HG03460 (cell line): ENCODE measurements around the gene MPRIP.

Experiments
- ATAC-seq: cut with Tn5 transposase; IDR thresholded peaks from one replicate; pipeline ENCODE4 v1.9.1; 2021; ENCODE audit not compliant: unreplicated experiment

The MPRIP gene

DNA sequence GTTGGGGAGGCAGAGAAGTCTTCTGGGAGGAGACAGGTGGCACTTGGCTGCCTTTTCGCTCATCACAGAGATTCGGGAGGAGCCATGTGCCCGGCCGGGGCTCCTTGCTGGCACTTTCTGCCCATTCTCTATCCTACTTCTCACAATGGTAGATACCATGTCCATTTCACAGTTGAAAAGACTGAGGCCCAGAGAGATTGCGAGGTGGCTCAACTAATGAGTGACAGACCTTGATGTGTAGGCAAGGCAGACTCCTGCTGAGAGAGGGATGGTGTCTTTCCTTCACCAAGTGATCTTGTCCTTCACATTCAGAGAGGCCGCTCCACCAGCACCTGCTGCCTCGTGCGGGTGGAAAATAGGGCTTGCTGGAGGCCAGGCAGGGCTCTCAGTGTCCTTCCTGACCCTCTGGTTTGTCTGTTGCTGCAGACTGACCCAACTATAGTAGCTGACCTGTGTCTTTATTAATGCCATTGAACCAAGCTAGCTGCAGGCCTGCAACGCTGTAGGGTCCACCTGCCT, 42.1 kb downstream of the MPRIP start:
- no peak for ATAC-seq

DNA sequence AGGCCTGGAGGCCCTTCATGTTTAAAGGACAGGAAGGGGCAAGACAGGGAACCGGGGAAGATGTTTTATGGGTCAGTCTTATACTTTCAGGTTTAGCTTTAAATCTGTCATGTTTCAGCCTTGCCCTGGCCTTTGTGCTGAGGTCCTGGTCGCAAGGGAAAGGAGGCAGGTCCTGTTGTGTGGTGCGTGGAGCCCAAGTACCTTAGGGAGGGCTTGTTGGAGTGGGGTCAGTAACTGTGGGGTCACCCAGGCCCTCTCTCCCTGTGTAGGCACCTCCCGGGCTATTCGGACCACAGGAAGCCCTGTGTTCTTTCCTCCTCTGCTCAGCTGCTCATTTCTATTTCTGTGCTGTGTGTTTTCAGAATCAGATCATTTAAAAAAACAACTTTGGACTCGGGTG, 42.7 kb downstream of the MPRIP start:
- ATAC-seq: no peak

DNA sequence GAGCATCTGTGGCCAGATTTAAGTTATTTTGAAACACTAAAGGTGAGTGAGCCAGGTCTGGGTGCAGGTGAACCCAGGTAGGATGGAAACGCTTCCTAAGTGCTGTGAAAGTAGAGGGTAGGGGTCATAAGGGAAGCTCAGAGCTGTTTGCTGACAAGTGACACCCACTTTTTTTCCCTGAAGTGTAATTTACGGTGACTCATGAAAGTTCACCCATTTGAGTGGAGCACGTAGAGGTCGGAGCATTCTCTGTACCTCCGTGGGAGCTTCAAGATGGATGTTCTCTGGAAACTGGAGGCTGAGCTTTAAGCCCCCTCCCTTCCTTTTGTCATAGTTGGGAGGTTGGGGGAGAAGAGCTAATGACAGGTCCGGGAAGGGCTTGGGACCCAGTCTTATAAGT, 44.3 kb downstream of the MPRIP start:
- no peak for ATAC-seq

DNA sequence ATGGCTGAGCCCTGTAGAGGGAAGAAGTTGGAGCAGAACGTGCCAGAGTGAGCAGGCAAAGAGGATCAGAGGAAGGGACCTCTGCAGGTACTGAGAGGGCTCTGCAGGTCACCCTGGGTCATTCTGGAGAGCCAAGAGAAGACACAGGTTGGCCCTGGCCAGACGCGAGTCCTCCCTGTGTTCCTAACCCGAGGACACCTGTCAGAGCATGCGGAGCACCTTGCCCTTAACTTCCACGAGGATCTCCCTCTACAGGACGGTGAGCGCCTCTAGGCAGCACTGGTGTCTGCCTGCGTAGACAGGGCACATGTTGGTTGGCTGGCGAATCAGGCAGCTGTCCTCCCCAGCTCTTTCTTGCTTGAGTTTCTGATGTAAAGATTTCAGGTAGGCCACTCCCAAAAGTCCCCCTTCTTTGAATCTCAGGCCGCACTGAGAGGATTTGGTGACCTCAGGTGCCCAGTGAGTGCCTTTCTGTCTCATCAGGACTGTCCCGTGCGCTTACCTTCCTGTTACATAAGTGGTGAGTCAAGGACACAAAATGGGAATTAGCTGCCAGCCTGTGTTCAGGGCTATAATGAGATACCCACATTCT, 45.3 kb downstream of the MPRIP start:
- ATAC-seq: no peak

DNA sequence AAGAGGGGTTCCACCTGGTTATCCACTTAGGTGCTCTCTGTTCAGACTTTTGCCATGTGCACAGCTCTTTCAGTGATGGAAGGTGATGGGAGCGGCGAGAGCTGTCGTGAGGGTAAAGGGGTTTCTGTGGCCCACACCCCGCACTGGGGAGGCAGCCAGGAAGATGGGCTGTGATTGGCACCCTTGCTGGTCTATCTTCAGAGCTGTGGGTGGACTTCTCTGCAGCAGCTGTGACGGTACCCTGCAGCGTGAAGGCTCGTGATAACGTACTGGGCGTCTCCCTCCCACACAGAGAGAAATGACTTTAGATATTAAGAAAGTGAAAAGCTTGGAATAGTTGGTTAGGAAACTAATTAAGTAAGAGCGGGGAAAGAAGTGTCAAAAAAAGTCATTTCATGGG, 45.8 kb downstream of the MPRIP start:
- no peak for ATAC-seq

DNA sequence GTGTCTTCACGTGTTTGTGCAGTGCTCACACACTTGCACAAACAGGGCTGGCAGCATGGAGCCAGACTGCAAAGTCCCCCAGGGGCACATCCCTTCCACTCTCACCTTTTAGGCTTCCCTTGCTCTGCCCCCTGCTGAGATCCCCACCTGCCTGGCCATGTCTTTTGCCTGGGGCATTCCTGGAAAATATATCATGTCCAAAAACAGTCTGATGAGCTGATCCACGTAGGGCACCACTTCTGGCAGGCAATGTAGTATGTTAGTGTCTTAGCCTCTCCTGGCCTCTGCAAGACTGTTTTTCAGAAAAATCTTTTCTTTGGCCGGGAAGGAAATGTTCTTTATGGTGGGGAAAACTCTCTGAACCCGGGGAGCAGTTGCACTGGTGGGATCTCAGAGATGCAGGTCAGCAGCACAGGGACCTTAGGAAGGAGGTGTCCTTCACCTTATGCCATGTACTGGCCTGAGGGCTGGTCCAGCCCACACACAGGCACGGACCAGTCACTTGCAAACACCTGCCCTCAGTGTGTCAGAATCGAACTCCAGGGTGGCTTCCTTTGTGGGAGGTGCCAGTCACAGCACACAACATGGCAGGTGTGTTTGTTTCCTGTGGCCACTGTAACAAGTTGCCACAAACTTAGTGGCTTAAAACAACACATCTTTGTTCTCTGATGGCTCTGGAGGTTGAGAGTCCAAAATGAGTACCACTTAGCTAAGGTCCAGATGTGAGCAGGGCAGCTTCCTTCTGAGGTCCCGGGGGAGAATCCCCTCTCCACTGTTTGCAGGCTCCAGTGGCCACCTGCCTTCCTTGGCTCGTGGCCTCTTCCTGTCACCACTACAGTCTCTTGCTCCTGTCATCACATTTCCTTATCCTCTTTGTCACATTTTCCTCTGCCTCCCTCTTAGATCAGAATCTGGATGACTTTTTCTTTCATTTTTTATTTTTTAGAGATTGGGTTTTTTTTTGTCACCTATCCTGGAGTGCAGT, 46.6 kb downstream of the MPRIP start:
- no peak for ATAC-seq

DNA sequence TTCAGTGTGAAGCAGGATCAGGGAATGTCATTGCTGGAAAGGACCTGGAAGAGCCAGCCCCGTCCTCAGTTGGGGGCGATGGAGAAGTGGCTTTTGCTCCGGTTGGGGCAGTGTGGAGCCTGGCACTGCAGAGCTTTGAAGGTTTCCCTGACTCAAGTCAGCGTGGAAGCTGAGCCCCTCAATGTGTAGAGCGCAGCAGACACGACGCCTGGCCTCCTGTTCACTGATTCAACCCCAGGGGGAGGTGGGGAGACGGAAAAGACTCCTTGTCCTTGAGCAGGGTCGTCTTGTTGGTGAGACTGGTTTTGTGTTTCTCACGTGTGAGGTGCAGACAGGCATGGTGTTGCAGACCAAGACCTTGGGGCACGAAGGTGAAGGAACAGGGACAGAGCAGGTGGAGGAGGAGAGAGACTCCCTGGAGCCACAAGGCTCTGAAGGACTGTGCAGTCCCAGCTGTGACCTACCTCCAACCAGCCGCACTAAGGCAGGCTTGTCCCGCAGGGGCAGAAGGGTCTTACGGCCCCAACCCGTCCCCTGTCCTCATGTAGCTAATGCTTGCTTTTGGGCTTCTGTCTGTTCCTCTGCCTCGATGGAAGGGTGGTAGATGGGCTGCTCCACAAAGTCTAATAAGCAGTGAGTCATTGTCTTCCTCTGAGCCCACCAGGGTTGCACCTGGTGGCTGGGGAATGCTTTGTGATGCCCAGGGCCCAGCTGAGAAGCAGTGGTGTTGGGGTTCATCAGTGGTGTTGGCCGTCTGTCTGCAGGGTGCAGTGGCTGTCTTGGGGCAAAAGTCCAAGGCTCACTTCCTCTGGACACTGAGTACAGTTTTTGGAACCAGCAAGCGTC, 47.8 kb downstream of the MPRIP start:
- ATAC-seq: no peak

DNA sequence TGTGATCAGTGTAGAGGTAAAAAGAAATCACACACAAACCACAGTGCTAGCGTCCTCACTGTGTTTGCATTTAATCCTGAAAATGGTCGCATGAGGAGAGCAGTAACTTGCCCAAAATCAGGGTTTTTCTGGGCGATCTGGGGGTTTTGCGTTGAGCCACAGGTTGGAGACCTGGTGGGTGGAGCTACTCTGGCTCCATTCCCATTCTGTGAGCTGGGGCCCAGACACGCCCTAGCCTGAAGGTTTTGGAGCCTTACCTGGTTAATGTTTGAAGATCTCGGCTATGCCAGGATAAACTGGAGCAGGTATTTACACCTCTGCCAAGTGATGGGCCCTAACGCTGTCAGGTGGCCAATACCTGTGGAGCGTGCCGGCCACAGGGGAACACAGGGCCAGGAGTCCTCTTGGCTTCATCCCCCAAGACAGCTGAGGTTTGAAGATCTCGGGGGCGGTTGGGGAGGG, 48.4 kb downstream of the MPRIP start:
- ATAC-seq: no peak

DNA sequence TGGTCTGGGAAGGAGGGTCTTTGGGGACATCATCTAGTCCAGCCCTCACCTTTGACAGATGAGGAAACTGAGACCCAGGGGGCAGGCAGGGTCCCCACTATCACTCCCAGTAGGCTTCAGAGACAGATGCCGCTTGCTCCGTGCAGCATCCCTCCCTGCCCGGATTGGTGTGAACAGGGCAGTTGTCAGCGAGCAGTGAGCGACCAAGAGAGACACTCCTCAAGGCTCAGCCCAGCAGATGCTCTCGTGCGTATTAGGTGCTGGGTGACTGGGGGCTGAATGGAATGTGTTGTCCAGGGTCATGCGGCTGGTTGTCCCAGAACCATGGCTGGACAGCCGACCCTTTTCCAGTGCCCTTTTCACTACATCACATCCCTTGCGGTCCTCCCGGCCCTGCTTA, 49.0 kb downstream of the MPRIP start:
- no peak for ATAC-seq

DNA sequence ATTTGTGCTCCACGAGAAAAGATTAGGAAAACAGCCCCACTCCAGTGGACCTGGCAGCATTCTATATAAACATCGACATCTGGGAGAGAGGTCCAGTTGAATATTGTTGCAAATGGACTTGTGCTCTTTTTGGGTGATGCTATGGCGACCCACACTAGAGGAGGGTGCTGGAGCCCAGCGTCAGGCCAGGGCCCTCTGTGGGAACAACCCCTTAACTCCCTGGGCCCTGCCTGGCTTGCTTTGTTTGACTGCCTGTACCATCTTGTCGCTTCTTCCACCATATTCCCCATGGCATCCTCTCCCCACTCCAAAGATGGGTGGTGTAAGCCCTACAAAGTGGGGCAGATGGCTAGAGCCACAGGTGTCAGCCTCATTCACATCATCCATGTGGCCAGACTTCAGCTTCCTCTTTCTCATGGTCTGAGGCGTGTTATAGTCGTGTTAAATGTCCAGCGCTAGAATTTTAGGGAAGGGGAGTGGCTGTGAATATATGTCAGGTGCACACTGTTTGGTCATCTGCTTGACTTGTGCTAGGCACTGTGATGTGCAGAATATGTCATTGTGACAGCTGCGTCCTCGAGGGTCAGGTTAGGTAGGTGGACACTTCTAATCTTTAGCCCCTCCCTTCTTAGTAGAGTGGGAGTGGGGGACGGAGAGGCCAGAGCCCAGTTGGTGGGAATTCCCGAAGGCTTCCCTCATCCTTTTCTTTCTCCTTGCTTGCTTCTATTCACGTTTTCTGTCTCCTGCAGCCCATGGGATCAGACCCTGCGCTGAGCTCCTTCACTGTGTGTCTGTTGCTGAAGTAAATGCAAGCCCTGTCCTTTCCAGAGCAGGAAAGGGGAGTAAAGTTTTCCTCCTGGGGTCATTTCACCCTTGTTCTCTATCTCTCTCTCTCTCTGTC, 49.8 kb downstream of the MPRIP start:
- ATAC-seq: no peak

DNA sequence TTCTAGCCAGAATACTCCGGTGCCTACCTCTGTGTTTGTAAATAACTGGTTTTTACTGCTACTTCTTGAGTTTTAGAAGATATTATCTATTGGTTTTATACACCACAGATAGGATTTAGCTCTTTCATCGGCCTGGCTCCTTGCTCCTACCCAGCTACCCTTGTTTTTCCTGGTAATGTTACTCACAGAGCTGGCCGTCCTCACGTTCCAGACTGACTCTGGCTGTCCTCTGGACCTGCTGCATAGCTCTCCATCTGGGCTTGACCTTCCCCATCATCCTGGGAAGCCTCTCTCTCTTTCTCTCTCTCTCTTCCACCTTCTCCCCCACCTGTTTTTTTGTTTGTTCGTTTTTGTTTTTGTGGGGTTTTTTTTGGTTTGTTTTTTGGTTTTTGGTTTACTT, 51.5 kb downstream of the MPRIP start:
- no peak for ATAC-seq

DNA sequence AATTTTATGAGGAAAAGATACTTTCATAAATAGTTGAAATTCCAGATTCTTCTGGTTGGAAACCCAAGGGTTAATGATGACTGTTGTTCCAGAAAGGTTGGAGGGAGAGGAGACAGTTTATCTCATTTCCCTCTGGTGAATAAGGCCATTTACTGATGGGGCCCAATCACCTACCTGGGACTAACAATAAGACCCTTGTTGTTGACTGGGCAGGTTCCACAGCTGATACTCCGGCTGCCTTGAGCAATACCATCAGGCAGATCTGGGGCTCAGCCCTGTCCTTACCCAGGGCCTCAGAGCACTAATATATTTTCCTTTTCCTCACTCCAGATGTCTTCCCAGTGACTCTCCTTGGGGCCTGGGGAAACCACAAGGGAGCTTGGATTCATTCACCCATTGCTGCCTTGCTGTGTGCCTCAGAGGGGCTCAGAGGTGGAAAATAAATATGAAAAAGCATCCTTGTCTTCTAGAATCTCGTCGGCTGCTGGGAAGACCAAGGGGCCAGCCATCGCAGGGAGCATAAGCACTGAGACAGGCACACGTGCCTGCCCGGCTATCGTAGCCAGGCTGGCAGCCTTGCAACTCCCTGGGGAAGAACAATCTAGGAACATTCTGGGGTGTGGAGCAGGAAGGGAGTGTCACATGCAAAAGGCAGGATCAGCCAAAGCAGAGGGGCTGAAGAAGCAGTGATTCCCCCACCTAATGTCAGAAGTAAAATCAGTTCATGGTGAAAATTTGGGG, 54.4 kb downstream of the MPRIP start:
- no peak for ATAC-seq

DNA sequence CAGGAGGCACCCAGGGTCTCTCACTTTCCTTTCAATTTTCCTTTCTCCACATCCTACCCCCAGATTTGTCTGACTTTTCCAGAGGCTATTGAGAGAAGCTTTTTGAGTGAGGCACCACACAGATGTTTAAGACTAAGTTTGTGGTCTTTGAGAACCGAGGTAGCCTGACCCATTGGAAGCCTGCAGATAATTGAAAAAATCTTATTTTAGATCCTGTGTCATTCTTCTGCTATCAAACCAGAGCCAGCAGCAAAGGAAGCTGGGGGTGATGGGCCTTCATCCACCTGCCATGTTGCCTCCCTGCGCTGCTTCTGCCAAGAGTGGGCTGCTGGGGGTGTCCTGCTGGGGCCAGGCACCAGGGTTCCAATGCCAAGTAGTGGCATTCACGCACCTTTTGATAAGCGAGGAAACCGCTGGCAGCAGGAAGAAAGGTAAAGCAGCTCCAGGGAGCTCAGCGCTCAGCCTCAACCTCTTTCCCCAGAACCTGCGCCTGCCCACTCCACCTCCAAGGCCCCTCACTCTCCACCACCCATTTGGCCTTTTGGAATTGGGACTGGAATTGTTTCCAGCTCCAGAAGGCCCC, 55.6 kb downstream of the MPRIP start:
- no peak for ATAC-seq

DNA sequence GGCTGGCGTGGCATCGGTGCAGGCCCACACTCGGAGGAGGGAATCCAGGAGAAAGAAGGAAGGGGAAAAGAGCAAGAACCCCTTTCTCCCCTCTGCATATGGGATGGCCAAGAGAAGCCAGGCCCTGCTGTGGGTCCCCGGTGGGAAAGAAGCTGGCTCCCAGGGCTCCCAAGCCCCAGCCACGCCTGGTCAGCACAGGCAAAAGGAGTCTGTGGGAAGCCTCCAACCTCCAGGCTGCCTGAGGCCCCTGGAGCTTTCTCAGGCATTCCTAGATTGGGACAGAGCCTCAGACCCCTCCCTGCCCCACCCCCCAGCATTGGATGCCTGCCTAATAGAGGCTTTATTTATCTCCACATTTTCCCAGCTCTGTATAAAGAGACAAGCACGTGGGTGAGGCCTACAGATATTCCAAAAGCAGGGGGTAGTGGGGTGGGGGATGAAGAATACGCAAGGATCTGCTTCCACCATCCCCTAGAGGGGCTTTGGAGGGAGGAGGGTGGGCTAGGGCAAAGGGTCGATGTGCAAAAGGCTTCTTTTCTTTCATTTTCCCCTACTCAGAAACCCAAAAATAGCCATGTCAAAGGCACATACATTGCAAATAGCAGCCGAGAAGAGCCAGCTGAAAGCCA, 56.4 kb downstream of the MPRIP start:
- no peak for ATAC-seq

DNA sequence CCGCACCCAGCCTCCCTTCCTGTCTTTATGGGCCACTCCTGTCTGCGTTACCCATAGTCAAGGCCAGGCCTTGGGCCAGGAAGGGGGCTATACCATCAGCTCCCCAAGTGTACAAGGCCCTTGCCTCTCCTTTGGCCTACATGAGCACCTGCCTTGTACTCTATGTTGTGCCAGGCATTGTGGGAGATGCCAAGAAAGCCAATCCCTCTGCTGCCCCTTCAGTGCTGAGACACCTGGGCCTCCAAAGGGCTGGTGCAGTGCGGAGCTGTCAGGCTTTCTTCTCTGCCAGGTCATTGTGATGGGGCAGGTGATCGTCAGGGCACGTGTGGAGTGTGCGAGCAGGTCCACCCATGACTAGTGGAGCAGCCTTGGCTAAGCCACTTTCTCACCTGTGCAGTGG, 59.9 kb downstream of the MPRIP start:
- ATAC-seq: no peak

DNA sequence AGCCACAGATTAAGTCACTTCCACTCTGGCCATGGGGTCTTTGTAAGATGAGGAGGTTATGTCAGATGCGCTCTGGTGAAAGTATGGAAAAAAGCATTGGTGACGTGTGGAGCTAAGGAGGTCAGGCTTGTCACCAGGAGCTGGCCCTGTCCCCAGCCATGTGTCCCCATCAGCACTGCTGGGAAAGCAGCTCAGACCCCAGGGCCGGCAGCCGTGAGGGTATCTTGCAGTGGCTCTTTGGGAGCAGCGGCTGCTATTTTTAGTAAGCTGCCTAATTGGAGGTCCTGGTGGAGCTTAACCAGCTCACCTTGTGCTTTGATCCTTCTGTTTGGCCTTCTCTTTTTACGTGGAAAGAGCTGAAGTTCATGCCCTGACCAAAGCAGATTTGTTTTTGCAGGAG, 60.9 kb downstream of the MPRIP start:
- ATAC-seq: no peak

DNA sequence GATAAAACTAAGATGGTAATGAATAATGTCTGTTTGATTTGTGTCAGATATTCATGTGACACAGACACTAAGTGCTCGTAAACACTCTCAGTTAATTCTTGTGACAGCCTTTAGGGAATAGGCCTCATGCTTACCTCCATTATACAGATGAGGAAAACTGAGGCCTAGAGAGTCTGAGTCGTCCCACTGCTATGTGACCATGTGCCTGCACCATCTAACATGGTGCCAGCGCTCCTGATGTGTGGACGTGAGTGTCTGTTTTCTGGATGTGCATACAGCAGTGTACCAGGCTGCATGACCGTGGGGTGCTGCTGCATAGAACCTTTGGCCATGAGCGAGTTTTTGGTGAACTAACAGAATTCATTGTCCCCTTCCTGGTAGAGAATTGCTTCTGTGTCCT, 61.8 kb downstream of the MPRIP start:
- no peak for ATAC-seq

DNA sequence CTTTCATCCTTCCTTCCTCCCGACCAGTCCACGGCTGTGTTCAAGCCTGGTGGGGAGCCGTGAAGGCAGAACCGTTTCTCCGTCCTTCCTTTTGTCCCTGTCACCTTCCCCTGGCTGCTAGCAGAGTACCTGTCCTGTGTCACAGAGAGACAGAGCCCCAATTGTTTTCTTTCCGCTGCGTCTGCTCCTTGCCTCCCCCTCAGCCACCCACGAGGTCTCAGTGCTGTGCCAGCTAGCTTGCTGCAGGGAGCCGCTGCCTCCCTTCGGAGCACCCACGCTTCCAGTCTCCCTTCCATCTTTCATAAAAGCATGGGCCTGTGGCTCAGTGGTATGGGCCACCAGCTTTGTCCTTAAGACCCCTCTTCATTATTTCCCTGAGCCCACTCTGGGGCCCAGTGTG, 62.2 kb downstream of the MPRIP start:
- no peak for ATAC-seq

DNA sequence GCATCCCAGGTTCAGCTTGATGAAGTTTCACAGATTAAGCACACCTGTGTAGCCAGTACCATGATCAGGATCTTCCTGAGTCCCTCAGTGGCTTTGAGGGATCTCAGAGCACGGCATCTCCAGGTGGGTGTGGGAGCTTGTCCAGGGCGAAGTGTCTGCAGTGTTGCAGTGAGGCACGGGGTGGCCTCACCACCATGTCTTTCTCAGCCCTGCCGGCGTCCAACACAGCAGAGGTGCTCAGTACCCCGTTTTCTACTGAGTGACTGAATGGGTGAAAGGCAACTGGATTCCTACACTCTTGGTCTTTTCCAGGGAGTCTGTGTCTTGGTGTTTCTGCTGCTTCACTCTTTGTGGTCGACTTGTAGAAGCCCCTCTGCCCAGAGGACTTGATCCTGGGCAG, 63.7 kb downstream of the MPRIP start:
- ATAC-seq: no peak
